GM23338 (cell line): ENCODE results near the gene TRAIP. TPM values are rescaled to one million over a fixed set of nuclear protein-coding genes. Genes with fewer than 3 reads are reported as not detected.

Experiments used
- ATAC-seq: fragments of 200-7000 bp; cut with Tn5 transposase; 3 replicates; pipeline ENCODE4 v1.9.1; 2020
- DNase-seq: peaks from one replicate; pipeline ENCODE4 v3.0.0-alpha.2; 2015; ENCODE audit warnings: low spot score
- H2AFZ ChIP-seq: fragments of 200-600 bp; sonication (generic); 2 replicates; pipeline ENCODE4 v1.8.0; 2016; ENCODE audit warnings: antibody characterized with exemption, mild to moderate bottlenecking, moderate library complexity
- H3F3A ChIP-seq: fragments of 200-600 bp; sonication (generic); replicated peaks from 2 replicates; pipeline ENCODE4 v1.8.0; 2017; ENCODE audit warnings: antibody characterized with exemption, mixed run types, low read depth
- H3K27ac ChIP-seq: fragments of 200-600 bp; sonication (generic); 2 replicates; pipeline ENCODE4 v1.6.1; 2016; ENCODE audit warnings: low read depth
- H3K27me3 ChIP-seq: fragments of 200-600 bp; sonication (generic); 2 replicates; pipeline ENCODE4 v1.8.0; 2016; ENCODE audit warnings: mild to moderate bottlenecking, mixed run types, moderate library complexity; ENCODE audit not compliant: insufficient read depth
- H3K36me3 ChIP-seq: fragments of 200-600 bp; sonication (generic); 2 replicates; pipeline ENCODE4 v1.8.0; 2016; ENCODE audit warnings: mild to moderate bottlenecking; ENCODE audit not compliant: insufficient read depth
- H3K4me1 ChIP-seq: fragments of 200-600 bp; sonication (generic); 2 replicates; pipeline ENCODE4 v1.8.0; 2016; ENCODE audit warnings: mild to moderate bottlenecking, moderate library complexity; ENCODE audit not compliant: insufficient read depth
- H3K4me2 ChIP-seq: fragments of 200-600 bp; sonication (generic); 2 replicates; pipeline ENCODE4 v1.7.1; 2017; ENCODE audit warnings: mixed run types
- H3K4me3 ChIP-seq: fragments of 200-600 bp; sonication (generic); 2 replicates; pipeline ENCODE4 v1.6.1; 2016; ENCODE audit warnings: mixed run types
- H3K79me2 ChIP-seq: fragments of 200-600 bp; sonication (generic); replicated peaks from 2 replicates; pipeline ENCODE4 v1.8.0; 2017; ENCODE audit warnings: mild to moderate bottlenecking; ENCODE audit not compliant: insufficient read depth
- H3K9me2 ChIP-seq: fragments of 200-600 bp; sonication (generic); 2 replicates; pipeline ENCODE4 v1.8.0; 2017; ENCODE audit not compliant: insufficient read depth
- H4K20me1 ChIP-seq: fragments of 200-600 bp; sonication (generic); replicated peaks from 2 replicates; pipeline ENCODE4 v1.8.0; 2017; ENCODE audit warnings: mild to moderate bottlenecking; ENCODE audit not compliant: insufficient read depth
- H3K27ac Mint-ChIP-seq: 2 replicates; pipeline ENCODE4 v1.8.0; 2020; ENCODE audit warnings: inconsistent platforms, mild to moderate bottlenecking, moderate library complexity, mixed read lengths
- H3K27me3 Mint-ChIP-seq: 3 replicates; pipeline ENCODE4 v1.8.0; 2022; ENCODE audit warnings: low read depth, mild to moderate bottlenecking, moderate library complexity, mixed read lengths, inconsistent platforms; ENCODE audit not compliant: insufficient read depth, poor library complexity
- H3K36me3 Mint-ChIP-seq: 3 replicates; pipeline ENCODE4 v1.8.0; 2021; ENCODE audit warnings: low read depth, mild to moderate bottlenecking, inconsistent platforms, moderate library complexity, mixed read lengths
- H3K4me1 Mint-ChIP-seq: 3 replicates; pipeline ENCODE4 v1.8.0; 2020; ENCODE audit warnings: mild to moderate bottlenecking, inconsistent platforms, mixed read lengths
- H3K4me3 Mint-ChIP-seq: 3 replicates; pipeline ENCODE4 v1.8.0; 2021; ENCODE audit warnings: moderate library complexity, mild to moderate bottlenecking, inconsistent platforms, mixed read lengths
- H3K9me3 Mint-ChIP-seq: 3 replicates; pipeline ENCODE4 v1.8.0; 2020; ENCODE audit warnings: moderate library complexity, mild to moderate bottlenecking, inconsistent platforms, mixed read lengths
- CREB1 ChIP-seq: fragments of 250-450 bp; sonication (Bioruptor Pico); IDR thresholded peaks from 2 replicates; pipeline ENCODE4 v1.5.0; 2020; ENCODE audit warnings: low read depth, mild to moderate bottlenecking, moderate library complexity
- CTCF ChIP-seq, 2 experiments: fragments of 200-600 bp in 1 of 2; sonication (generic) in 1 of 2; conservative IDR thresholded peaks; 2 replicates each; pipeline versions ENCODE4 v1.5.1 to v1.6.1; 2016 to 2017; ENCODE audit warnings: antibody characterized with exemption in 2 of 2, low read depth in 2 of 2, mild to moderate bottlenecking in 2 of 2, moderate library complexity in 1 of 2
- ETS1 ChIP-seq: IDR thresholded peaks from 2 replicates; pipeline ENCODE4 v1.6.1; 2016; ENCODE audit warnings: antibody characterized with exemption
- EZH2 ChIP-seq: fragments of 200-600 bp; sonication (generic); IDR thresholded peaks from one replicate; pipeline ENCODE4 v1.8.0; 2017; ENCODE audit warnings: antibody characterized with exemption, mild to moderate bottlenecking, low read depth; ENCODE audit not compliant: unreplicated experiment
- EZH2phosphoT487 ChIP-seq: fragments of 200-600 bp; sonication (generic); IDR thresholded peaks from one replicate; pipeline ENCODE4 v1.8.1; 2018; ENCODE audit warnings: antibody characterized with exemption; ENCODE audit not compliant: unreplicated experiment
- JUNB ChIP-seq: IDR thresholded peaks from one replicate; pipeline ENCODE4 v1.6.1; 2016; ENCODE audit warnings: antibody characterized with exemption; ENCODE audit not compliant: unreplicated experiment
- NANOG ChIP-seq: IDR thresholded peaks from 2 replicates; pipeline ENCODE4 v1.6.1; 2016; ENCODE audit warnings: antibody characterized with exemption, borderline replicate concordance
- POLR2AphosphoS5 ChIP-seq: IDR thresholded peaks from 2 replicates; pipeline ENCODE4 v1.6.1; 2016; ENCODE audit warnings: antibody characterized with exemption, low read depth
- REST ChIP-seq: IDR thresholded peaks from one replicate; pipeline ENCODE4 v1.6.1; 2018; ENCODE audit warnings: antibody characterized with exemption; ENCODE audit not compliant: unreplicated experiment
- STAT1 ChIP-seq: IDR thresholded peaks from one replicate; pipeline ENCODE4 v1.6.1; 2016; ENCODE audit warnings: antibody characterized with exemption; ENCODE audit not compliant: unreplicated experiment
- ZNF114 ChIP-seq: fragments of 250-450 bp; sonication (Bioruptor Pico); IDR thresholded peaks from 2 replicates; pipeline ENCODE4 v1.5.0; 2020; ENCODE audit warnings: mild to moderate bottlenecking, moderate library complexity
- ZNF331 ChIP-seq: fragments of 250-450 bp; sonication (Bioruptor Pico); IDR thresholded peaks from 2 replicates; pipeline ENCODE4 v1.5.0; 2020; ENCODE audit warnings: low read depth, mild to moderate bottlenecking, moderate library complexity
- ZNF462 ChIP-seq: fragments of 250-450 bp; sonication (Bioruptor Pico); IDR thresholded peaks from 2 replicates; pipeline ENCODE4 v1.5.0; 2020; ENCODE audit warnings: mild to moderate bottlenecking, moderate library complexity
- polyA plus RNA-seq: library from polyadenylated mRNA; unstranded; fragments of >200 nt; fragmentation: Nextera tagmentation; extraction: Ambion mirVana; gene quantifications from 2 replicates; pipeline ENCODE4 v1.2.1, GENCODE V29; 2016
- total RNA-seq: library from RNA; depleted of rRNA; stranded (reverse); fragments of >200 nt; shearing (Covaris generic); gene quantifications from 2 replicates; pipeline ENCODE4 v1.2.3, GENCODE V29; 2014

TRAIP gene
- total and polyA plus RNA-seq, 2 experiments from 2014 or later, result 15.3 to 16.6 TPM

GRCh38 chr3:49882166-49882565 is 25.8 kb upstream of the TRAIP start:
- no peaks in the 10 kb centered on the region; the same call in 2 of the 3 replicates for H3K9me3 Mint-ChIP-seq

More at GRCh38 chr3:49882166-49882565, 25.8 kb upstream of the TRAIP start:
- H3K9me2 ChIP-seq, result no peaks in the 10 kb centered on the region
- Mint-ChIP-seq H3K4me1 (peaks cover 29% of the 10 kb centered on the region), H3K27ac (no peak overlapping the region), H3K36me3 (no peaks in the 10 kb centered on the region), H3K27me3 (peaks cover 17% of the 10 kb centered on the region), H3K4me3 (no peak overlapping the region)
- no peak overlapping the region for H3K4me3 ChIP-seq
- peaks cover 23% of the 10 kb centered on the region for H3K4me1 ChIP-seq
- H3K36me3 ChIP-seq, result no peaks in the 10 kb centered on the region
- 0 out of 2 replicates have a peak overlapping the region, but pooled peaks have one; percentile 36 for H3K4me2 ChIP-seq
- H3F3A ChIP-seq, result 0 out of 2 replicates have a peak, but pooled peaks cover 4% of the 10 kb centered on the region
- H2AFZ ChIP-seq, result peak overlapping the region; percentile 95; the same call in 1 of the 2 replicates
- DNase-seq (no peak), ATAC-seq (no peak)
- TF ChIP-seq ZNF114 (CRISPR knock-in tag) (no peak), EZH2phosphoT487 (no peak), JUNB (no peak), STAT1 (no peak), POLR2AphosphoS5 (no peak), REST (no peak), CTCF (conservative IDR thresholded peaks at IDR 0.05; ENCODE audit: low read depth in 2 of 2) (no peak), ETS1 (no peak), ZNF462 (no peak), CREB1 (CRISPR knock-in tag) (no peak), EZH2 (no peak), ZNF331 (CRISPR knock-in tag) (no peak), NANOG (no peak)
- H3K27ac ChIP-seq, result no peak overlapping the region
- H3K27me3 ChIP-seq, result no peaks in the 10 kb centered on the region
- no peaks in the 10 kb centered on the region for H4K20me1 ChIP-seq
- no peaks in the 10 kb centered on the region for H3K79me2 ChIP-seq
